HG03064 (cell line): Measurements from ENCODE around the gene CNTNAP2.
"Not testable (repeated sequence)": the region's sequence is repeated elsewhere in the genome, so short reads cannot be mapped to it uniquely, and the experiment has no call there.

ENCODE experiments used
- ATAC-seq: cut with Tn5 transposase; IDR thresholded peaks from one replicate; pipeline ENCODE4 v1.9.1; 2021; ENCODE audit warnings: low read depth; ENCODE audit not compliant: unreplicated experiment

The CNTNAP2 gene

DNA sequence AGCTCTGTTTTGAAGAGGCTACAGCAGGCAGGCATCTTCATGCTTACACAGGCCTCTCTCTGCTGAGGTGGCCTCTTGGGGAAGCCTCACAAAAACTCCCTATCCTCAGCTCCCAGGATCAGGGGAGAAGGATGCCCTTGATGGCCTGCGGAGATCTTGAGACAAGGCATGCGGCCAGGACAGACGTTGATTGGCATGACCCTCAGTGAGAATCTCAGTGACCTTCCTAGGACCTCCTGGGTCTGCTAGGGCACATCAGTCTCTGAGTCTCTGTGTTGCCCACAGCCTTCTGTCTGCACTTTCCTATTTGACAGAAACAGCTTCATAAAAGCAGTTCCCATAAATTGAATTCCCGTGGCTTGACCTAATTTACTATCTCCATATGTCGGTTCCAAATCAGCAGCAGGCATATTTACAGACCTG is 1468.2 kb downstream of the CNTNAP2 start:
- no peak for ATAC-seq

DNA sequence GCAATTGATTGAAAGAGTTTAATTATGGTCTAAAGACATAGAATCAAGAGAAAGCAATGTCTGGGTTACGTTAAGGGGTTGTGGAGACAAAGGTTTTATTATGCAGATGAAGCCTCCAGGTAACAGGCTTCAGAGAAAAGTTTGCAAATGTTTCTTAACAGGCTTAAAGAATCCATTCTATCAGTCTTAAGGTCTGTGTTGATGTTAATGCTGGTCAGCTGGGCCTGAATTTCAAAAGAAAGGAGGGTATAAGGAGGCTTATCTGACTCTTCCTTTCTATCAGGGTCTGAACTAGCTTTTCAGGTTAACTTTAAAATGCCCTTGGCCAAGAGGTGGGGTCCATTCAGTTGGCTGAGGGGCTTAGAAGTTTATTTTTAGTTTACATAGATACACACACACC is 1469.5 kb downstream of the CNTNAP2 start:
- no peak for ATAC-seq

DNA sequence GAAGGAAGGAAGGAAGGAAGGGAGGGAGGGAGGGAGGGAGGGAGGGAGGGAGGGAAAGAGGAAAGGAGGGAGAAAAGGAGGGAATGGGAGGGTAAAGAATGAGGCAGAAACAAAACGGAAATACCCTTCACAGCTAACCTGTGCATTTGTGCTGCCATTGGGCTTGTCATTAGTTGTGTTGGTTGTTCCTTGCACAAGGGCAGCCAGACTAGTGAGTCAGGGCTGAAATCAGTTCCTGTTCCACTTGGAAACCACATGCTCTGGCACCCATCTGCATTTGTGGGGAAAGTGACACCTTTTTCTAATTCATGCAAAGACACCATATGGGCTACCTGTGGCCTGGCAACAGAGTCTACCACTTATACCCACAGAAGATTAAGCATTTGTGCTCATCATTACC is 1469.9 kb downstream of the CNTNAP2 start:
- ATAC-seq, result no peak

DNA sequence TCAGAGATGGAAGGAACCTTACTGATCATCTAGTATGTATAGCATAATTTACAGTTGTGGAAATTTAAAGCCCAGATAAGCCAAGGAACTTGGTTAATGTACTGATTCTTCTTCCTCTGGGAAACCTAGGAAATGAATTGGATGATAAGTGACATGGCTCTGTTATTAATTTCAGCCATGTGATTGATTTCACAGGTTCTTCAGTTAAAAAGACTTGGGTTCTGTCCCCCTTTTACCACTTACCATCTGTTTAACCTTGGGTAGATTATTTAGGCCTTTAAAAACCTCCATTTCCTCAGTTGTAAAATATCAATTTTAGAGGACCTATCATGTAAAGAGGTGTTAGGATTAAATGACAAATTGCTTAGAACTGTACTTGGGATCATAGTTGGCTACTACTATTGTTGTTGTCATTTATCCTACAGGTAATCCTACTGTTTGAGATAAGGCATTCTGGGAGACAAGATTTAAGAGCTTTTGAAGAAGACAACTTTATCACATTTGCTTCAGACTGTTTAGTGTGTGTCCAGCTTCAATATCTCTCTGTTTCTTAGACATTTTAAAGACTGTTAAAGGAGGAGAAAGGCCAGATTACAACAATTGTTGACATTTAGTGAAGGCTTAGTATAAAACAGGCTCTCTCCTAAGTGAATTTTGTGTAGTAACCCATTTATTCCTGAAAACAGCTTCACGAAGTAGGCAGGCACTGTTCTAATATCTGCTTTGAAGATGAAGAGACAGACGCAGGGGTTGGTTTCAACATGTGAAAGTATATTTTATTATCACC is 1476.9 kb downstream of the CNTNAP2 start:
- ATAC-seq, result no peak

DNA sequence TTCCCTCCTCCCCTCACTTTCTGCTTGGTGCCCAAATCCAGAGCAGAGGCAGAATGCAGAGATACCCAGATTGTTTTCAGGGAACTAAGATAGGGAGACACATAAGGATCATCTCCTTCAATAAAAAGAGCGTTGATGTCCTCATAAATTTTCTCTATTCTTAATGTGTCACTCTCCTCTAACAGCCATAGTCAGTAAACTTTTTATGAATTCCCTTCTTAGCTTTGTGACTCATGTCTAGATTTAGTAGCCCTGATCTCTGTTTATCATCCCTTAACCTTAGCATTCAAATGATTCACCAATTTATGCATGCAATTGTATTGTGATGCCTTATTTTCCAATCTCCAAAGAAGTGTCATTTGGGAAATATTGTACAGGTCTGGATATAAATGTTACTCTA is 1478.4 kb downstream of the CNTNAP2 start:
- no peak for ATAC-seq

DNA sequence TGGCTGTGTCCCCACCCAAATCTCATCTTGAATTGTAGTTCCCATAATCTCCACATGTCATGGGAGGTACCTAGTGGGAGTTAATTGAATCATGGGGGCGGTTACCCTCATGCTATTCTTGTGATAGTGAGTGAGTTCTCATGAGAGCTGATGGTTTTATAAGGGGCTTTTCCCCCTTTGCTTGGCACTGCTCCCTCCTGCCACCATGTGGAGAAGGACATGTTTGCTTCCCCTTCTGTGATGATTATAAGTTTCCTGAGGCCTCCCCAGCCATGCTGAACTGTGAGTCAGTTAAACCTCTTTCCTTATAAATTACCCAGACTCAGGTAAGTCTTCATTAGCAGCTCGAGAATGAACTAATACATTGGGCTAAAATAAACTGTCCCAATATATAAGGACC is 1482.1 kb downstream of the CNTNAP2 start:
- ATAC-seq, result not testable (repeated sequence)

DNA sequence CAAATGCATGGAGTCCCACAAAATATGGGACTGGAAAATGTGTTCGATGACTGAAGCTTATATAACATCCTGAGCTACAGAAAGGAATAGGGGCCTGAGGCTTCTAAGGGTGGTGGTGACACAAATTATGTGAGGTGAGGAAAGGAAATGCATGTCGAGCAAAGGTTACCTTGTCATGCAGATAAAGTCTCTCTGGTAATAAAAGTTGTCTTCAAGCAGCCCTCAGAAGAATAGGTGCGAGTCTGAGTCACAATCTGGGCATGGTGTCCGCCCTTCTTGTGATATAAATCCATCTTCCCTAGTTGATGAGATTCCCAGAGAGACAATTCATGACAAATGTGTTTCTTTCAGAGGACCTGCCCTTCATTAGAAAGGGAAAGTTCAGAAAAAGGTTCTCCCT is 1488.7 kb downstream of the CNTNAP2 start:
- ATAC-seq, result no peak

DNA sequence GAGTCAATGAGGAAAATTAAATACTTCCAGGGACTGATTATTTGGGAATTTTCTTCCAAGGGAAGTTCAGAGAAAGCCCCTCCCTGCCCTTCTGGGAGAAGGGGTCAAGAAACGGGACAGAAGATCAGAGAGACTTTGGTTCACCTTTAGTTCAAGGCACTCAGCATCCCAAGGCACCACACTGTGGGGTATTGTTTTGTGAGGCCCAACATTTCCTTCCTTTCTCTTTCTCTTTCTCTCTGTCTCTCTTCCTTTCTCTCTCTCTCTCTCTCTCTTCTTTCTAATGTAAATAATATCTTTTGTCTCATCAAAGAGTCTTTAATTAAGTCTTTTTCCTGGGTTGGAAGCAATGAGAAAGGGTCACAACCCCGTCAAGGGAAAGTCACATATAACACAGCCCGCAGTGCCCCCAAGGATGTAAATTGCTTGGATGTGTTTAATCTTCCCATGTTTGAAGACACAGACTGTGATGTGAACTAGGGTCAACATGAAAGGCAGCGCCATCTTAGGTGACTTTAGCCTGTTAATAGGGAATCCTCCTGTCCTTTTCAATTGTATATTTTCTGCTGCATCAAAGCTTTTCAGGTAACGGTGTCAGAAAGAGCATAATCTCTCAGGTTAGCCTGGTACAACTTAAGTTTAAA is 1490.7 kb downstream of the CNTNAP2 start:
- ATAC-seq, result no peak

DNA sequence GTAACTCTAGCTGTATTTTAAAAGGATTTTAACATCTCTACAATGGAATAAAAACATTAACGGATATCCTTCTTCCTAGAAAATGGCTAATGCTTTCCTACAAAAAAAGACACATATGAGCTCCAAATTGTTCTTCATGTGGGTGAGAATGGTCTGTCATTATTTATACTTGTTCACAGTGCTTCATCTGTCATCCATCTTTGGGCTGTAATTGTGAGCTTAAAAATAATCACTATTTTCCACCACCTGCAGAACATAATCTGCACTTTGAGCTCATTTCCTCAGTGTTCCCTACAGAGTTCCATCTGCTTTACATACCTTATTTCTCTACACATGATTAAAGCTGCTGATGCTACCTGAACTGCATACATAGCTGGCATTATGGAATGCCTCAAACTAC is 1494.8 kb downstream of the CNTNAP2 start:
- ATAC-seq, result no peak

DNA sequence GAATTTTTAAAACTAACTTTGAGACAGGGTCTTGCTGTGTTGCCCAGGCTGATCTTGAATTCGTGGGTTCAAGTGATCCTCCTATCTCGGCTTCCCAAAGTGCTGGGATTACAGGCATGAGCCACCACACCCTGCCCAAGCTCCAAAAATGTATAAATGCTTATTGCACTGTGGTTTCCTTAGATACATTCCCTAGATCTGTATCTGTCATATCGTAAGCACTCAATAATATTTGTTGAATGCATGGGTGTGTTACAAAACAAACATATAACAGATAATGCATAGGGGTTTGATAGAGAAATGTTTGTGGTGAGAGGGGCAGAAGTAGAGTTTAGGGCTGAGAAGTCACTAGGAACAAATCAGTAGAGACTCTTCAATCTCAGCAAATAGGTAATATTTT is 1518.7 kb downstream of the CNTNAP2 start:
- ATAC-seq, result no peak

DNA sequence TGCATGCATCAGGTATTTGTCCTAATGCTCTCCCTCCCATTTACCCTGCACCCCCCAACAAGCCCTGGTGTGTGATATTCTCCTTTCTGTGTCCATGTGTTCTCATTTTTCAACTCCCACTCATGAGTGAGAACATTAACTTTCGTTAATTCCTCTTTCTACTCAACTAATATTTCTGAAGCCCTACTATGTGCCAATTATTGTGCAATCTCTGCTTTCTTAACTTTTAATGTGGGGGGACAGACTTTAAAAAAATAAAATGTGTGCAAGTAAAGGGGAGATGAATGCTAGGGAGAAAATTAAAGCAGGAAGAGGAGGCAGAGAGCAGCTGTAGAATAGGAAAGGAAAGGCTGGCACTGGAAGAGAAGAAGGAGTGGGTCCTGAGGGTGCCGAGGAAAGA is 1520.0 kb downstream of the CNTNAP2 start:
- no peak for ATAC-seq

DNA sequence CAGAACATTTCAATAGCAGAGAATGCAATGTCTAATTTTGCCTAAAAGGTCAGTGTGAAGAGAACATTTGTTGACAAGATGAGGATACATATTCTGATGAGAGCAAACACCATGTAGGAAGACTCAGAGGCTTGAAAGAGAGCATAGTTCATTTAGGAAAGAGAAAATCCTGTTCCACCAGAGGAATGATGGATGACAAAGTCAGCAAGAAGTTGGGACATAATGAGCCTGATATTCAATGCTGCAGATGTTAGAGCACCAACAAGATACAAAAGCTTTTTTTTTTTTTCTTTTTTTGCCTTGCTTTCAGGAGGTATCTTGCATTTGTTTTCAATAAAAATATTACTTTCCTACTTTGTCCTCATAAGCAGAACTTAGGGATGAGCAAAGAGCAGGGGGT is 1522.0 kb downstream of the CNTNAP2 start:
- ATAC-seq, result no peak

DNA sequence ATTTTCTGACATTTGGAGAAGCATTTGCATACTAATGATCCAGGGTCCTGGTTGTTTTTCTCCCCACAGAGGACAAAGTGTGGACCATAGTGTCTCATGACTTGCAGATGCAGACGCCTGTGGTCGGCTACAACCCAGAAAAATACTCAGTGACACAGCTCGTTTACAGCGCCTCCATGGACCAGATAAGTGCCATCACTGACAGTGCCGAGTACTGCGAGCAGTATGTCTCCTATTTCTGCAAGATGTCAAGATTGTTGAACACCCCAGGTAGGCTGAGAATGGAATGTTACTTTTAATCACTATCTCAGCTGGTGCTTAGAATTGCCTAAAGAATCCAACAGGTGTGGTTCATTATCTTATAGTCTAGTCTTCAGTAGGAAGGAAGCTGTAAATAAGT is 1522.4 kb downstream of the CNTNAP2 start:
- ATAC-seq, result no peak

DNA sequence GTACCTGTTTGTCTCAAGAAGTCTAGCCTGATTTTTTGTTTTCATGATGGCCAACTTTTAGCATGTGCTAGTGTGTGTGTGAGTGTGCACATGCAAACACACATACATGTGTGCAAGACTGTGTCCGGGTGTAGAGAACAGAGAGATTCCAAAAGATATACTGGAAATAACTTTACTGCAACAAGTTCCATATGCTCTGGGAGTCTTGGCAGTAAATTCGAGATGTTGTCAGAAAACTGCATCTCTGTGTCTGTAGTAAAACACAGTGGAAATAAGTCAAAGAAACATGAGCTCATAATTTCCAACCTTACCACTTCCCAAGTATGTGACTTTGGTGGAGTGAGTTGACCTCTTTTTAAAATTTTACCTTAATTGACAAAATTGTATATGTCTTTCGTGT is 1523.2 kb downstream of the CNTNAP2 start:
- no peak for ATAC-seq

DNA sequence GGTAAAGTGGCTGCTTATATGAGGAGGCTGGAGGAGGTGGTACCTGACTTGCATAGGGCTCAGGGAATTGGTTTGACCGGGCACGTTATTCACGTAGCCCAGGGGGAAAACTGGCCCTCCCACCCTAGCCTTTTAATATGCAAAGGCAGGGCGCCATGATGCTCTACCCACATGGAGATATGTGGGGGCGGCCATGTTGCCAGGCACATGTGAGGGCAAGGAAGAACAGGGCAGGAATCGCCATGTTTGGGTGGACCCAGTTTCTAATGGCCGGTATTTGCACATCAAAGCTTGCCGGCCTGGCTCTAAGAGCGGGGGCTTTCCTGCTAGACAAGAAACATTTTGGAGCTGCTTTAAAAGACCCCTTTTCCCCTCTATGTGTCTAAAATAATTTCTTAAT is 1524.2 kb downstream of the CNTNAP2 start:
- ATAC-seq, result no peak

DNA sequence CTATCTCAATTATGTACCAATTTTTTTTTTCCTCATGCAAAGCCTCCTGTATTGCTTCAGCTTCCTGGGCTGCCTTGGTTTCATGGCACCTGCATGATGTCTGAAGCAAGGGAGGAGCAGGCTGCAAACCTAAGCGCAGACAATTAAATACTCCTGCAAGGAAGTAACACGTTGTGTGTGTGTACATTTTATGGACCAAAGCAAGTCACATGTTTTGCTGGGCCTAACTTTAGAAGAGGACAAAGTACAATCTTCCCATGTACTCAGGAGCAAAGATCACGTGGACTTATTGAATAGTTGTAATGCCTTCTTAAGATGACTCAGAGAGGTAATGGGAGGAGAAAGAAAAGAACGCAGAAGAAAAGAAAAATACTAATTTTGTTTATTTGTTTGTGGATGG is 1530.0 kb downstream of the CNTNAP2 start:
- ATAC-seq, result no peak

DNA sequence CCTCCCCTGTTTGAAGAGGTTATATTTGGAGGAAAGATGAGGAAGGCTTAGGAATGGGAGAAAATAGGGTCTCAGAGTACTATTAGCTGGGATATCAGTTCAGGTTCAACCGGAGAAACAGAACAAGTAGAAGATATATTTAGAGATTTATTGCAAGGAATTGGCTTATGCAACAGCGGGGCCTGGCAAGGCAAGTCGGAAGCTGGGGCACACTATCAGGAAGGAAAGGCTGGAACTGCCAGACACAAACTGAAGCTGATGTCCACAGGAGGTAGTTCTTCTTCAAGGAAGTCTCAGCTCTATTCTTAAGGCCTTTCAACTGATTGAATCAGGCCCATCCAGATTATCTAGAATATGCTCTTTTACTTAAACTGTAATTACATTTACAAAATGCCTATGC is 1534.4 kb downstream of the CNTNAP2 start:
- no peak for ATAC-seq

DNA sequence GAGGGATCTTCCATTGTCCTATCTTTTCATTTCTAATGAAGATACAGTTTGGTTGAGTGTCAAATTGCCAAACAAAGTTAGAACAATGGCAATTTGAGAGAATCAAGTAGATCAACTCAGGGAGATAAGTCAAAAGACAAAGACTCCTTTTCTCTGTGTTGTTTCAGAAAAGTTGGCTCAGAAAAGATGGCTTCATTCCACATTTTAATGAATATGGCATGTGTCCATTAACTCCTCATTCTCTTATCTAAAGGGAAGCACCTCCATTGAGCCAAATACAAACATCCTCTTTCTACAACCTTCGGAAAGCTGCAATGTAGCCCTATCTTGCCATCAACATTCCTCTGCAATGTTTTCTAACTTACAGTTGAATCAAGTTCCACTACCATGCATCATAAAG is 1535.0 kb downstream of the CNTNAP2 start:
- ATAC-seq, result no peak

DNA sequence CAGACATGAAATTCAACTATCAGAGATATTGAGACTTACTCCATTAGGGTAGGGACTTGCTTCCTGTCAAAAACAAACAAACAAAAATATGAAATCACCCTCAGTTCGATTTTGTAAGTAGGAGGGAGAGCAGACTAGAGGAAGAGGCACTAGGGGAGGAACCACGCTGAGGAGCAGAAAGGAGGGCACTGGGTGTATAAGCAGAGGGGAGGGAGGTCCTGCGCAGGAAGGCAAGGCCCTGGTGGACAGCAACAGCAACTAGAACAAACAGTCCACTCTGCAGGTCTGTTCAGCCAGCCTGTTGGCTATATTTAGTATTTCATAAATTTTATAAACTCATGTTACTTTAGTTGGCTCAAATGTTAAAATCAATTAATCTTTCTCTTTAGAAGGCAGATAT is 1536.9 kb downstream of the CNTNAP2 start:
- no peak for ATAC-seq

DNA sequence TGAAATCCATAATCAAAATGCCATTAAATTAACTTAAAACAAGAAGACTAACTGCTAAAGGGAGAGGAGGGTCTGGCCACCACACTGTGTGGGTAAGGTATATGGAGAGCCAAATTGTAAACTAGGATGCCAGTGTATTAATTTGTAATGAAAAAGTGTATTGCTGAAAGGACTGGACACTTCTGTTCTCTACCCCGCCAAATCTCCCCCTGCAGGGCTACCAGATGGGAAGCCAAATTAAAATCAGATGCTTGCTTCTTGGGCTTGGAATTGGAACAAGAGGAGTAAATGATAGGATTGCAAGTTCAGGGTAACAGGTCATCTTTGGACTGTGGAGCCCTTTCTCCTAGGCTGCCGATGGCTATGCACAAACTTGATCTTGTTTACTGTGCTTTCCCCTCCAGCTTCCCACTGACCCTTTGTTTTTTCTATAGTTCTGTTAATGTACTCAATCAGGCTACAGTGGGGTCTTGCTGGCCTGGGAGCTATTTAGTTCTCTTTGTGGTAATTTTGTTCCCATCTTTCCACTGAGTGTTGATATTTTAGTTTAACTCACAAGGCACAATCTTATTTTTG is 1541.9 kb downstream of the CNTNAP2 start:
- ATAC-seq, result no peak

DNA sequence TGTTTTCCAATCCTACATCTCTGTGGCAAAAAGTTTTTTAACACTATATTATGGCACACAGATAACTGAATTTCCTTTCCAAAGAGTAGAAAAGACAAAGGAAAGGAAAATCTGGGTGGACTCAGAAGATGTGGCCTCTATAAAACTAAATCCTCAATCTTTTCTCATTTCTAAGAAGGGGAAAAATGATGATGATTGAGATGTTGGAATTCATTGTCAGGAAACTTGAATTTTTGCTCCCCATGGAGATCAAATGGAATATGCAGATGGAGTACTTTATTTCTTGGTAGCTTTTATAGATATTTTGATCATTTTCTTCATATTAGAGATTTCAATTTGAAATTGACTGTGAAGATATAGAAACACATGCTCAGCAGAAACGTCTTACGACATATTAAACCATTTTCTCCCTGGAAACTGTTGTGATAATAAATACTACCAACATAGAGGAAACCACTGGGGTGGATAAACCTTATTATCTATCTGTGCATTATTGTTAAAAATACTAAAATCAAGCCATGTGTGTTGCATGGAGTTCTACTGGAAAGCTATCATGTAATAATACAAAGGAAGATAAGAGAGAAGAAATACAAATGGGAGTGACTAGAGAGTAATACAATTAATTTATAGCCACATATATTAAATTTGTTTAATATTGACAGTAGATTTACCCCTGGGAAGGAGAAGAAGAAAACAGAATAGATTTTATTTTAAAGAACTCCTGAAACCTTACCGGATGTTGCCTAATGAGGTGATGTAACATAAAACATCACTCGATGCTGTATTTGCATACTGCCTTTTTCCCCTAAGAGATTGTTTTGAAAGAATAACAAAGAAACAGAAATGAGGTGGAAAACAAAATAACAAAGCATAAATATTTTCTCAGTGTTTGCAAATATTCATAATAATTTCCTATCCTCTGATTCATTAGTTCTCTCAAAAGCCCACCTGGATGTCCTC is 1542.7 kb downstream of the CNTNAP2 start:
- no peak for ATAC-seq
